ENCODE data around the gene SRPK3.

The SRPK3 gene

GRCh38 chrX:153766871-153767673, 13.8 kb upstream of the SRPK3 start:
- no peak for ATAC-seq (ENCODE audit: insufficient read depth, low read depth)
- H3K36me3 ChIP-seq (ENCODE audit: insufficient read depth, low read length) = no peaks in the 10 kb centered on the region
- no peak for DNase-seq
- H3K79me2 ChIP-seq (ENCODE audit: insufficient read depth, low read length) = no peaks in the 10 kb centered on the region
- no peaks in the 10 kb centered on the region for H3K27me3 ChIP-seq (ENCODE audit: insufficient read depth, low read length, poor library complexity)
- peak overlapping the region; percentile 59 for H3K4me2 ChIP-seq (ENCODE audit: insufficient read depth, low read length)
- H3K9ac ChIP-seq (ENCODE audit: low read depth, low read length) = peak overlapping the region; percentile 41
- peak overlapping the region in 1 of 2 experiments; percentile 45; a peak in 1 of 4 replicates for H3K4me3 ChIP-seq (ENCODE audit: low read depth in 1 of 2, low read length in 2 of 2)
- no peaks in the 10 kb centered on the region for H3K9me3 ChIP-seq (ENCODE audit: insufficient read depth, low read length, severe bottlenecking)
- TF ChIP-seq EZH2 (IDR thresholded peaks at IDR 0.05; ENCODE audit: borderline replicate concordance, low read depth, low read length, severe bottlenecking) = no peak
- no peak for TF ChIP-seq CTCF (IDR thresholded peaks at IDR 0.05; ENCODE audit: borderline replicate concordance, extremely low read depth, low read length, poor library complexity, severe bottlenecking)
- peaks cover 4% of the 10 kb centered on the region; the same call in 1 of the 2 replicates for H4K20me1 ChIP-seq (ENCODE audit: insufficient read depth, low read length)
- H3K27ac ChIP-seq (ENCODE audit: low read length) = 0 out of 2 replicates have a peak overlapping the region, but pooled peaks have one; percentile 32
- H2AFZ ChIP-seq (ENCODE audit: low read depth, low read length) = no peak overlapping the region
- peaks cover 24% of the 10 kb centered on the region for H3K4me1 ChIP-seq (ENCODE audit: insufficient read depth, low read length)

GRCh38 chrX:153767674-153768055, 13.2 kb upstream of the SRPK3 start:
- Histone ChIP-seq H3K9me3 (ENCODE audit: insufficient read depth, low read length, severe bottlenecking) (no peaks in the 10 kb centered on the region), H3K79me2 (ENCODE audit: insufficient read depth, low read length) (no peaks in the 10 kb centered on the region), H4K20me1 (ENCODE audit: insufficient read depth, low read length) (peaks cover 4% of the 10 kb centered on the region; the same call in 1 of the 2 replicates), H3K27me3 (ENCODE audit: insufficient read depth, low read length, poor library complexity) (no peaks in the 10 kb centered on the region), H3K4me2 (ENCODE audit: insufficient read depth, low read length) (no peak overlapping the region), H3K4me1 (ENCODE audit: insufficient read depth, low read length) (peaks cover 24% of the 10 kb centered on the region), H2AFZ (ENCODE audit: low read depth, low read length) (no peak overlapping the region), H3K4me3 (ENCODE audit: low read depth in 1 of 2, low read length in 2 of 2) (no peak overlapping the region), H3K9ac (ENCODE audit: low read depth, low read length) (no peak overlapping the region), H3K27ac (ENCODE audit: low read length) (no peak overlapping the region), H3K36me3 (ENCODE audit: insufficient read depth, low read length) (no peaks in the 10 kb centered on the region)
- no peak for DNase-seq
- TF ChIP-seq CTCF (IDR thresholded peaks at IDR 0.05; ENCODE audit: borderline replicate concordance, extremely low read depth, low read length, poor library complexity, severe bottlenecking) (no peak), EZH2 (IDR thresholded peaks at IDR 0.05; ENCODE audit: borderline replicate concordance, low read depth, low read length, severe bottlenecking) (no peak)
- no peak for ATAC-seq (ENCODE audit: insufficient read depth, low read depth)

- TF ChIP-seq EZH2 (IDR thresholded peaks at IDR 0.05; ENCODE audit: borderline replicate concordance, low read depth, low read length, severe bottlenecking) (no peak), CTCF (IDR thresholded peaks at IDR 0.05; ENCODE audit: borderline replicate concordance, extremely low read depth, low read length, poor library complexity, severe bottlenecking) (no peak)
- ATAC-seq (ENCODE audit: insufficient read depth, low read depth) (no peak), DNase-seq (no peak)
- Histone ChIP-seq H3K9ac (ENCODE audit: low read depth, low read length) (no peak overlapping the region), H2AFZ (ENCODE audit: low read depth, low read length) (no peak overlapping the region), H3K4me2 (ENCODE audit: insufficient read depth, low read length) (no peak overlapping the region), H3K27me3 (ENCODE audit: insufficient read depth, low read length, poor library complexity) (no peaks in the 10 kb centered on the region), H3K36me3 (ENCODE audit: insufficient read depth, low read length) (no peaks in the 10 kb centered on the region), H3K4me1 (ENCODE audit: insufficient read depth, low read length) (peaks cover 24% of the 10 kb centered on the region), H4K20me1 (ENCODE audit: insufficient read depth, low read length) (peaks cover 3% of the 10 kb centered on the region; the same call in 1 of the 2 replicates), H3K4me3 (ENCODE audit: low read depth in 1 of 2, low read length in 2 of 2) (no peak overlapping the region), H3K79me2 (ENCODE audit: insufficient read depth, low read length) (no peaks in the 10 kb centered on the region), H3K27ac (ENCODE audit: low read length) (no peak overlapping the region), H3K9me3 (ENCODE audit: insufficient read depth, low read length, severe bottlenecking) (no peaks in the 10 kb centered on the region)
Observed at GRCh38 chrX:153768311-153769157, 12.3 kb upstream of the SRPK3 start.
